Endothelial cell of umbilical vein (primary cell): ENCODE results near the gene SLC46A1. TPM values are rescaled to one million over a fixed set of nuclear protein-coding genes. Genes with fewer than 3 reads are reported as not detected.
A peak's percentile ranks its signal among the peaks of the same experiment; 100 is the strongest.

Source experiments
- Bru-seq: library from RNA; stranded (reverse); fragments of 400-500 nt; gene quantifications from one replicate; lab custom pipeline; 2021; lab: Mats Ljungman, UMichigan
- BruChase-seq, 2 experiments: library from RNA; stranded (reverse); fragments of 400-500 nt; gene quantifications; one replicate each; lab custom pipeline; 2021; lab: Mats Ljungman, UMichigan
- BruUV-seq: library from RNA; stranded (reverse); fragments of 400-500 nt; replicated peaks from 2 replicates; lab custom pipeline; 2021; lab: Mats Ljungman, UMichigan
- CTCF ChIA-PET: fragments of 300-600, 350-600 bp; sonication (Branson Sonifier 250); formaldehyde crosslinking; loops from one replicate; lab custom pipeline; 2021; ENCODE audit warnings: antibody characterized with exemption, inconsistent platforms; lab: Charles Lee
- POLR2A ChIA-PET: fragments of 300-600, 350-600 bp; sonication (Branson Sonifier 250); formaldehyde crosslinking; loops from one replicate; lab custom pipeline; 2021; ENCODE audit warnings: antibody characterized with exemption, inconsistent platforms; lab: Charles Lee
- DNase-seq: peaks from one replicate; pipeline ENCODE4 v3.0.0-alpha.2; 2011; ENCODE audit warnings: low read depth, low spot score
- FAIRE-seq: peaks from 2 replicates; lab custom pipeline; 2011; peaks lifted over from hg19 to GRCh38; lab: Jason Lieb, UNC
- H2AFZ ChIP-seq: 2 replicates; pipeline ENCODE4 v1.6.0; 2012; ENCODE audit warnings: low read depth, low read length, control low read depth, inconsistent platforms
- H3K27ac ChIP-seq: 2 replicates; pipeline ENCODE4 v1.5.1; 2011; ENCODE audit warnings: low read depth, mild to moderate bottlenecking, control low read depth, low read length, moderate library complexity; ENCODE audit not compliant: insufficient read depth
- H3K27me3 ChIP-seq, 2 experiments: 2 replicates each; pipeline versions ENCODE4 v1.6.0 to v1.6.1; 2011; ENCODE audit warnings: low read length in 2 of 2, mixed read lengths in 1 of 2; ENCODE audit not compliant: control insufficient read depth in 2 of 2, insufficient read depth in 2 of 2
- H3K36me3 ChIP-seq, 2 experiments: 2 replicates in 1 of 2; 3 replicates in 1 of 2; pipeline ENCODE4 v1.5.1; 2011; ENCODE audit warnings: low read length in 2 of 2, mild to moderate bottlenecking in 1 of 2, moderate library complexity in 1 of 2; ENCODE audit not compliant: control insufficient read depth in 2 of 2, insufficient read depth in 2 of 2; ENCODE audit errors: extremely low read depth in 1 of 2
- H3K4me1 ChIP-seq: 3 replicates; pipeline ENCODE4 v1.5.1; 2011; ENCODE audit warnings: mild to moderate bottlenecking, low read length; ENCODE audit not compliant: control insufficient read depth, insufficient read depth; ENCODE audit errors: extremely low read depth
- H3K4me2 ChIP-seq: 2 replicates; pipeline ENCODE4 v1.6.1; 2011; ENCODE audit warnings: low read length, control low read depth, mixed read lengths; ENCODE audit not compliant: insufficient read depth
- H3K4me3 ChIP-seq, 3 experiments: fragments of 200-600 bp in 1 of 3; sonication (generic), shearing (Covaris generic) in 1 of 3; replicated peaks in 1 of 3; 2 replicates each; pipeline ENCODE4 v1.5.1; 2011 to 2016; ENCODE audit warnings: control low read depth in 3 of 3, low read length in 3 of 3, mild to moderate bottlenecking in 2 of 3, inconsistent platforms in 1 of 3, low read depth in 1 of 3, moderate library complexity in 1 of 3; ENCODE audit not compliant: insufficient read depth in 1 of 3
- H3K79me2 ChIP-seq: 2 replicates; pipeline ENCODE4 v1.6.0; 2012; ENCODE audit warnings: low read length, inconsistent platforms; ENCODE audit not compliant: control insufficient read depth, insufficient read depth
- H3K9ac ChIP-seq: replicated peaks from 2 replicates; pipeline ENCODE3; 2011; ENCODE audit warnings: low read length, control low read depth; ENCODE audit not compliant: insufficient read depth; ENCODE audit errors: extremely low read depth
- H3K9me1 ChIP-seq: replicated peaks from 3 replicates; pipeline ENCODE4 v1.6.0; 2011; ENCODE audit warnings: mild to moderate bottlenecking, low read length; ENCODE audit not compliant: control insufficient read depth, insufficient read depth; ENCODE audit errors: extremely low read depth
- H3K9me3 ChIP-seq: replicated peaks from 2 replicates; pipeline ENCODE4 v1.5.1; 2012; ENCODE audit warnings: low read length, inconsistent platforms; ENCODE audit not compliant: control insufficient read depth, insufficient read depth
- H4K20me1 ChIP-seq: replicated peaks from 2 replicates; pipeline ENCODE3; 2011; ENCODE audit warnings: mild to moderate bottlenecking, low read length; ENCODE audit not compliant: control insufficient read depth, insufficient read depth; ENCODE audit errors: extremely low read depth
- CTCF ChIP-seq, 2 donors: IDR thresholded peaks; 1 replicate in 1 of 2; 2 replicates in 1 of 2; pipeline ENCODE4 v1.5.1; 2011; ENCODE audit warnings: low read length in 2 of 2, mild to moderate bottlenecking in 2 of 2, moderate library complexity in 2 of 2, control low read depth in 1 of 2, inconsistent platforms in 1 of 2, low read depth in 1 of 2; ENCODE audit not compliant: insufficient read depth in 1 of 2; ENCODE audit errors: extremely low read depth in 1 of 2
- EZH2 ChIP-seq: IDR thresholded peaks from 2 replicates; pipeline ENCODE4 v1.6.1; 2012; ENCODE audit warnings: borderline replicate concordance, low read depth, mild to moderate bottlenecking, moderate library complexity, low read length, inconsistent platforms; ENCODE audit not compliant: severe bottlenecking
- FOS ChIP-seq: IDR thresholded peaks from 2 replicates; pipeline ENCODE4 v1.6.1; 2011; ENCODE audit warnings: mild to moderate bottlenecking, low read length, moderate library complexity, borderline replicate concordance; ENCODE audit not compliant: insufficient read depth
- GATA2 ChIP-seq: IDR thresholded peaks from 2 replicates; pipeline ENCODE4 v1.7.0; 2011; ENCODE audit warnings: low read depth, mild to moderate bottlenecking, moderate library complexity, mixed read lengths, low read length; ENCODE audit not compliant: insufficient read length, insufficient read depth
- JUN ChIP-seq: IDR thresholded peaks from 2 replicates; pipeline ENCODE4 v1.6.1; 2011; ENCODE audit warnings: borderline replicate concordance, low read depth; ENCODE audit not compliant: insufficient read length, insufficient read depth
- MAX ChIP-seq: IDR thresholded peaks from 2 replicates; pipeline ENCODE4 v1.6.1; 2011; ENCODE audit not compliant: insufficient read depth, insufficient read length
- MYC ChIP-seq: IDR thresholded peaks from one replicate; pipeline ENCODE4 v1.6.1; 2011; ENCODE audit warnings: mild to moderate bottlenecking, low read depth, low read length
- POLR2A ChIP-seq: IDR thresholded peaks from 2 replicates; pipeline ENCODE4 v1.6.1; 2012; ENCODE audit warnings: low read depth, mild to moderate bottlenecking, control low read depth, low read length
- POLR2AphosphoS5 ChIP-seq: IDR thresholded peaks from 2 replicates; pipeline ENCODE4 v1.6.1; 2012; ENCODE audit warnings: low read depth, mild to moderate bottlenecking, control low read depth, low read length, moderate library complexity; ENCODE audit not compliant: insufficient read depth
- dilution Hi-C: fragments of 300-500 bp; cut with MboI; formaldehyde crosslinking; loops from one replicate; pipeline ENCODE4 v1.15.0; 2019; ENCODE audit warnings: low sequenced_read_pairs; ENCODE audit not compliant: extremely low pct_ligation_motif_present
- intact Hi-C: fragments of 100-400 bp; cut with micrococcal nuclease; formaldehyde crosslinking; loops from one replicate; pipeline ENCODE4 v1.10.0; 2022
- long read RNA-seq: library from polyadenylated mRNA; stranded (forward); transcript quantifications from one replicate; pipeline ENCODE4 v2.0.0, GENCODE V29; 2021
- polyA minus RNA-seq, 3 experiments: library from RNA; depleted of rRNA, polyadenylated mRNA; stranded (reverse); fragments of >200 nt; gene quantifications; 1 replicate in 1 of 3; 2 replicates in 2 of 3; pipeline ENCODE4 v1.2.3, GENCODE V29; 2011
- polyA plus RNA-seq, 4 experiments: library from polyadenylated mRNA; depleted of rRNA in 3 of 4; stranded (reverse) in 3 of 4; unstranded in 1 of 4; fragments of >200 nt; gene quantifications; 2 replicates each; pipeline versions ENCODE4 v1.2.1 to v1.2.3, GENCODE V29; 2011 to 2012; ENCODE audit warnings: missing spikeins in 1 of 4
- total RNA-seq: library from RNA; stranded (reverse); gene quantifications from 2 replicates; pipeline ENCODE4 v1.2.3, GENCODE V29; 2021

Gene SLC46A1
- total RNA-seq, result 1.8 and 4.1 TPM in 2 replicates
- 2.2 and 2.6 TPM in 2 replicates for polyA plus RNA-seq
- 1.7 and 2.0 TPM in 2 replicates for polyA plus RNA-seq (2011; cell fraction: cytosol; rRNA removed)
- polyA plus RNA-seq (2011; cell fraction: nucleus; rRNA removed), result 1.4 and 2.9 TPM in 2 replicates
- polyA plus RNA-seq (2012), result 3.9 and 4.2 TPM in 2 replicates
- polyA minus RNA-seq, result 3.9 and 4.3 TPM in 2 replicates
- polyA minus RNA-seq (2011; cell fraction: cytosol; rRNA and poly(A)+ RNA removed), result 15.4 TPM
- 1.3 and 3.6 TPM in 2 replicates for polyA minus RNA-seq (2011; cell fraction: nucleus; rRNA and poly(A)+ RNA removed)
- Bru-seq, nascent RNA, result percentile 39 among the genes with signal in this experiment
- BruChase-seq, experiment 1, labeled RNA remaining after a 6-hour chase, result percentile 27 among the genes with signal in this experiment
- BruChase-seq, experiment 2, labeled RNA remaining after a 2-hour chase, result percentile 29 among the genes with signal in this experiment
- long read RNA-seq, result 0 reads

DNA sequence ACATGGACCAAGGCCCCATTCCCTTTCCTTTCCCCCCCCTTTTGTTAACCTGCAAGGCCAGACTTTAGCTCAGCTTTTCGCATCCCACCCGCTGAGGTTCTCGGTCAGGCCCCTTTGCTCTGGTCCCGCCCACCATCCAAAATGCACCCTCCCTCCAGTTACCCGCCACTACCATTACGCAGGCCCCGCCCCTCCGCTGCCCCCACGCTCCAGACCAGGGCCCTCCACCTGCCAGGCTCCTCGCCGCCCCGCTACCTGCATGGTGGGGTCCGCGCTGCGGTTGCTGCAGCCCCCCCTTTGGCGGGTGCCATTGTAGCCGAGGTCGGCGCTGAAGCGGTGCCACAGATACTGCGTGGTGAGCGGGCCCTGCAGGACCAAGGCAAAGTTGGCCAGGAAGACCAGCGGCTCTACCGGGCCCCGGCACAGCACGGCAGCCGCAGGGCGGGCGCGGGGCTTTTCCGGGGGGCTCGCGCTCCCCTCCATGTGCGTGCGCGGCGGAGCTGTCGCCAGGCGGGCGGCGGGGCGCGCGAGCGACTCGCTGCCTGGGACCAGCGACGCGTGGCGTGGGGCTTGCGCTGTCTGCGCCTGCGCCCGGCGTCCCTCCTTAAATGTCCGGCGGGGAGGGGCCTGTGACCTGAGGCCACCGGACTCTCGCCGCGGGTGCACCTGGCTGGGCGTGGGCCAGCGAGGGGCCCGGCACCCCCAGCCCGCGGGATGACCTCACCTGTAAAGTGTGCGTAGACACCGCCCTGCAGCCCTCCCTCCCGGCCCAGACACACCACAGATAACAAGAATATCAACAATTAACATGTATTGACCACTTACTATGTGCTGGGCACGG, at the start of gene SLC46A1:
SLC46A1 (minus strand) TSS at position 581 of the 841 bp plus-strand sequence; CDS start at position 483, 98 bp downstream.
- peak within 1 kb of the TSS; percentile 0 to 54 (median 7) for H3K4me3 ChIP-seq
- H3K27me3 ChIP-seq, result peaks cover under 1 to 2% of the 10 kb centered on the region in 2 experiments
- peak within 1 kb of the TSS; percentile 86 for H2AFZ ChIP-seq
- peak within 1 kb of the TSS; percentile 13 for H3K4me2 ChIP-seq
- POLR2A ChIA-PET, result no interaction called here
- H3K9me1 ChIP-seq, result no peaks in the 10 kb centered on the region
- no peak for TF ChIP-seq POLR2AphosphoS5
- no peak for TF ChIP-seq JUN
- no peak within 1 kb of the TSS for H3K27ac ChIP-seq
- H3K36me3 ChIP-seq, result no peaks in the 10 kb centered on the region
- DNase-seq, result peak; percentile 24
- no peak within 1 kb of the TSS for H3K9ac ChIP-seq
- no peak for FAIRE-seq
- dilution Hi-C loops, result no loop called here
- CTCF ChIA-PET, result interaction anchor here (1.5 to 5.1 kb wide), 3 partner anchors 11 to 23 kb away, joined by 3 to 34 read pairs (median 6); no protein-coding TSS in a partner anchor
- intact Hi-C loops, result no loop called here
- peaks cover 9% of the 10 kb centered on the region for H3K4me1 ChIP-seq
- H4K20me1 ChIP-seq, result no peaks in the 10 kb centered on the region
- H3K79me2 ChIP-seq, result no peaks in the 10 kb centered on the region
- no peaks in the 10 kb centered on the region for H3K9me3 ChIP-seq
- no TSS peak for BruUV-seq

- H2AFZ ChIP-seq, result no peak overlapping the region
- TF ChIP-seq GATA2 (no peak), EZH2 (no peak), POLR2AphosphoS5 (no peak), FOS (no peak), MAX (no peak), JUN (no peak), POLR2A (no peak), MYC (no peak), CTCF (IDR thresholded peaks at IDR 0.05; ENCODE audit: extremely low read depth in 1 of 2, insufficient read depth in 1 of 2, low read depth in 1 of 2, low read length in 2 of 2) (no peak)
- no TSS peak for BruUV-seq
- intact Hi-C loops, result no loop called here
- no peak overlapping the region for H3K9ac ChIP-seq
- H3K4me2 ChIP-seq, result no peak overlapping the region
- ChIA-PET CTCF (interaction anchor here (1.2 to 2.0 kb wide), 2 partner anchors 12 to 14 kb away, joined by 3 to 7 read pairs; no protein-coding TSS in a partner anchor), POLR2A (no interaction called here)
- no peaks in the 10 kb centered on the region for H3K4me1 ChIP-seq
- no peaks in the 10 kb centered on the region for H3K79me2 ChIP-seq
- FAIRE-seq (no peak), DNase-seq (no peak)
- dilution Hi-C loops, result no loop called here
- H3K27me3 ChIP-seq, result peaks cover 6 to 8% of the 10 kb centered on the region in 2 experiments
- no peak overlapping the region for H3K27ac ChIP-seq
- H3K9me3 ChIP-seq, result no peaks in the 10 kb centered on the region
- H3K4me3 ChIP-seq, result no peak overlapping the region
- no peaks in the 10 kb centered on the region for H3K9me1 ChIP-seq
- H3K36me3 ChIP-seq, result no peaks in the 10 kb centered on the region
- H4K20me1 ChIP-seq, result no peaks in the 10 kb centered on the region
These were observed 43.8 kb upstream of the SLC46A1 start for GRCh38 chr17:28449859-28450258.
